Gastroesophageal sphincter (tissue), 3 donors: ENCODE measurements around the gene SLC45A2.

ENCODE experiments used
- CTCF ChIP-seq, 4 experiments: fragments of 200-600 bp in 2 of 4; fragments of 450-650 bp in 2 of 4; sonication (generic) in 1 of 4; IDR thresholded peaks; one replicate each; pipeline ENCODE4 v1.5.1; 2017 to 2019; ENCODE audit warnings: antibody characterized with exemption in 4 of 4, mild to moderate bottlenecking in 2 of 4, moderate library complexity in 2 of 4
- POLR2AphosphoS5 ChIP-seq: sonication (generic); formaldehyde crosslinking; IDR thresholded peaks from one replicate; pipeline ENCODE4 v1.6.1; 2017; ENCODE audit warnings: antibody characterized with exemption

GRCh38 chr5:34007201-34007620, 22.7 kb upstream of the SLC45A2 start:
- no peak for TF ChIP-seq CTCF (IDR thresholded peaks at IDR 0.05)
- no peak for TF ChIP-seq POLR2AphosphoS5
